GM12875 (cell line): ENCODE measurements around the gene KIF12.

Experiments
- H3K4me3 ChIP-seq: one replicate; pipeline ENCODE4 v1.5.1; 2011; ENCODE audit warnings: low read depth, low read length, control low read depth
- CTCF ChIP-seq: IDR thresholded peaks from 2 replicates; pipeline ENCODE4 v1.5.1; 2011; ENCODE audit warnings: low read depth, mild to moderate bottlenecking, control low read depth, inconsistent platforms, low read length, moderate library complexity, borderline replicate concordance; ENCODE audit not compliant: insufficient read depth

KIF12 gene

GRCh38 chr9:114093761-114094505 lies 5.2 kb downstream of the KIF12 start:
- no peak for TF ChIP-seq CTCF
- H3K4me3 ChIP-seq, result no peak overlapping the region

- no peak overlapping the region for H3K4me3 ChIP-seq
- no peak for TF ChIP-seq CTCF
Observed at GRCh38 chr9:114093031-114093471, 6.0 kb downstream of the KIF12 start.

- no peak overlapping the region for H3K4me3 ChIP-seq
- TF ChIP-seq CTCF, result no peak
Observed at GRCh38 chr9:114092336-114092735, 6.8 kb downstream of the KIF12 start.

DNA sequence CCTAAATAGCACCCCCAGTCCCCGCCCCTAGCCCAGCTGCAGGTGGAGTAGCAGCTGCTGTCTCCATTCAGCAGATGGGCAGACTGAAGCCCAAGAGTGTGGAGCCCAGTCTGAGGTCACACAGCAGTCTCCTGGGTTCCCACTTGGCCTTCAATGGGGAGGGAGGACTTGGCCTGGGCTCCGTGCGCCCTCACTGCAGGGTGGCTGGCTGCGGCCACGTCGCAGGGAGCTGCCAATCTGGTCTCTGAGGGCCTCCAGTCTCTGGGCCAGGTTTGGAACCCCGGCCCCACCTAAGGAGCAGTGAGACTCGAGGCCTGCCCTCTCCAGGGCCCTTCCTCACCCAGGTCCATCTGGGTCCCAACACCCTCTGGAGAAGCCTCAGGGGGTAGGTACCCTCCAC lies 7.4 kb downstream of the KIF12 start:
- TF ChIP-seq CTCF, result no peak
- H3K4me3 ChIP-seq, result no peak overlapping the region

- no peak for TF ChIP-seq CTCF
- no peak overlapping the region for H3K4me3 ChIP-seq
Observed at GRCh38 chr9:114090798-114091197, 8.3 kb downstream of the KIF12 start.

DNA sequence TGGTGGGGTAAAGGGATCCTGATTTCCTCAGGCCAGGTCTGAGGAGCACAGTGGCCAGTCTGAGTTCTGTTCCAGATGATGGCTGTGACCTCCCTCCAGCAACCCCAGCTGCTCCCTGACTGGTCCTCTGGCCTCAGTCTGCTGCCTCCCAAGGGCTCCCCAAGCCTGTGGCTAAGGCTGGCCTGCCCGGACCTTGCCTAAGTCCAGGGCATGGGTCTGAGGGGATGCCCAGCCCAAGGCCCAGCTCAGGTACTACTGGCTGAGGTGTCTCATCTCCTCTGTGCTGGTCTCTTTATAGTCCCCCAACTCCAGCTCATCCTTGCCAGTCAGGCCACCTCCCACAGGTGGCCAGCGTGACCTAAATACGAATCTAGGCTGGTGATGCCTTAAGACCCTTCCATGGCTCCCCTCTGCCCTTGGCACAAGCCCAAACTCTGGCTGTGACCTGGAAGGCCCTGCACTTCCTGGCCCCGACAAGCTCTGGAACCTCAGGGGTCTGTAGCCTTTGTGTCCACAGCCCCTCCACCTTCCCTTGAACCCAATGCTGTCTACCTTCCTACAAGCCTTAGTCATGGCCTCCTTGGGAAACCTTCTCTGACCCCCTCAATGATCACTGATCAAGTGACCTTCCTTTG lies 9.8 kb downstream of the KIF12 start:
- no peak for TF ChIP-seq CTCF

More for the DNA sequence above, 9.8 kb downstream of the KIF12 start:
- H3K4me3 ChIP-seq, result no peak overlapping the region
